GM12878 (cell line): ENCODE measurements around the gene C1QTNF9B. TPM values are rescaled to one million over a fixed set of nuclear protein-coding genes. Genes with fewer than 3 reads are reported as not detected.

Source experiments
- ATAC-seq: fragments of 200-7000 bp; cut with Tn5 transposase; 3 replicates; pipeline ENCODE4 v1.9.1; 2020; ENCODE audit warnings: mild to moderate bottlenecking, moderate library complexity
- BruUV-seq: library from RNA; stranded (reverse); fragments of 400-500 nt; replicated peaks from 2 replicates; lab custom pipeline; 2021; lab: Mats Ljungman, UMichigan
- CTCF ChIA-PET: fragments of 300-600 bp; sonication (Branson Sonifier 250); formaldehyde crosslinking; extraction: SDS; loops from one replicate; lab custom pipeline; 2021; ENCODE audit warnings: inconsistent platforms; lab: Yijun Ruan, JAX
- POLR2A ChIA-PET: fragments of 350-600 bp; formaldehyde crosslinking; extraction: SDS; loops from one replicate; lab custom pipeline; 2021; ENCODE audit warnings: inconsistent platforms; lab: Charles Lee
- RAD21 ChIA-PET: fragments of 300-600 bp; sonication (Branson Sonifier 250); formaldehyde crosslinking; loops from one replicate; lab custom pipeline; 2023; ENCODE audit warnings: antibody characterized with exemption; ENCODE audit not compliant: unreplicated experiment; lab: Charles Lee
- SMC1A ChIA-PET: fragments of 300-600 bp; sonication (Branson Sonifier 250); formaldehyde crosslinking; loops from one replicate; lab custom pipeline; 2023; ENCODE audit not compliant: unreplicated experiment, uncharacterized antibody; lab: Charles Lee
- DNase-seq: peaks from one replicate; pipeline ENCODE4 v3.0.0-alpha.2; 2011; ENCODE audit warnings: low read depth, low spot score
- FAIRE-seq: peaks from 3 replicates; lab custom pipeline; 2011; peaks lifted over from hg19 to GRCh38; lab: Jason Lieb, UNC
- H2AFZ ChIP-seq: 2 replicates; pipeline ENCODE4 v1.6.0; 2011; ENCODE audit warnings: low read depth, low read length, control low read depth; ENCODE audit not compliant: control insufficient read depth
- H3K27ac ChIP-seq: 2 replicates; pipeline ENCODE4 v1.5.1; 2011; ENCODE audit warnings: control low read depth; ENCODE audit not compliant: control insufficient read depth, insufficient read depth
- H3K27me3 ChIP-seq, 2 experiments: replicated peaks in 1 of 2; 2 replicates each; pipeline versions ENCODE4 v1.6.0 to v1.6.1; 2011; ENCODE audit warnings: low read length in 1 of 2; ENCODE audit not compliant: control insufficient read depth in 2 of 2, insufficient read depth in 2 of 2
- H3K36me3 ChIP-seq, 2 experiments: 2 replicates each; pipeline ENCODE4 v1.5.1; 2011; ENCODE audit warnings: low read length in 1 of 2; ENCODE audit not compliant: control insufficient read depth in 2 of 2, insufficient read depth in 2 of 2
- H3K4me1 ChIP-seq: 2 replicates; pipeline ENCODE4 v1.6.1; 2011; ENCODE audit warnings: mild to moderate bottlenecking, low read length, moderate library complexity, mixed read lengths; ENCODE audit not compliant: control insufficient read depth, insufficient read depth
- H3K4me2 ChIP-seq: 2 replicates; pipeline ENCODE4 v1.6.0; 2011; ENCODE audit warnings: control low read depth; ENCODE audit not compliant: control insufficient read depth, insufficient read depth
- H3K4me3 ChIP-seq: fragments of 200-600 bp; sonication (generic); 2 replicates; pipeline ENCODE4 v1.5.1; 2016
- H3K79me2 ChIP-seq: 2 replicates; pipeline ENCODE4 v1.6.0; 2011; ENCODE audit warnings: low read length; ENCODE audit not compliant: control insufficient read depth, insufficient read depth
- H3K9ac ChIP-seq: 2 replicates; pipeline ENCODE4 v1.8.0; 2011; ENCODE audit warnings: low read length, control low read depth, mixed read lengths; ENCODE audit not compliant: control insufficient read depth, insufficient read depth
- H3K9me3 ChIP-seq: replicated peaks from 3 replicates; pipeline ENCODE4 v1.5.1; 2011; ENCODE audit warnings: mild to moderate bottlenecking, low read length; ENCODE audit not compliant: control insufficient read depth, insufficient read depth
- H4K20me1 ChIP-seq: 2 replicates; pipeline ENCODE4 v1.6.0; 2011; ENCODE audit not compliant: control insufficient read depth, insufficient read depth
- CBX5 ChIP-seq: sonication (generic); IDR thresholded peaks from 2 replicates; pipeline ENCODE4 v1.6.1; 2016; ENCODE audit warnings: low read depth, moderate library complexity, mild to moderate bottlenecking, inconsistent platforms
- NR2C1 ChIP-seq: fragments of 450-650 bp; IDR thresholded peaks from 2 replicates; pipeline ENCODE4 v1.6.1; 2017; ENCODE audit warnings: antibody characterized with exemption, mild to moderate bottlenecking, moderate library complexity
- RAD51 ChIP-seq: fragments of 450-650 bp; IDR thresholded peaks from 2 replicates; pipeline ENCODE4 v1.6.1; 2016; ENCODE audit warnings: moderate library complexity, mild to moderate bottlenecking, inconsistent platforms
- WGBS: methylation state at CpG from one replicate; pipeline ENCODE4 v1.1.6; 2016; ENCODE audit warnings: low lambda C conversion rate; ENCODE audit not compliant: insufficient replicate concordance, insufficient coverage; ENCODE audit errors: missing lambda C conversion rate; 5-methylcytosine and 5-hydroxymethylcytosine counted together
- in situ Hi-C: fragments of 300-500 bp; cut with MboI; formaldehyde crosslinking; loops from 9 replicates; pipeline ENCODE4 v1.14.3; 2018; ENCODE audit warnings: mixed read lengths
- intact Hi-C: fragments of 100-400 bp; cut with micrococcal nuclease; formaldehyde crosslinking; loops from one replicate; pipeline ENCODE4 v1.14.2; 2022; ENCODE audit not compliant: unreplicated experiment
- polyA plus RNA-seq, 11 experiments: library from polyadenylated mRNA; depleted of rRNA in 4 of 11; unstranded in 6 of 11; stranded (reverse) in 5 of 11; fragments of >200 nt; fragmentation: Nextera tagmentation in 4 of 11; fragmentation: Illumina TruSeq in 1 of 11; extraction: Ambion mirVana in 4 of 11; extraction: Trizol in 1 of 11; gene quantifications; 1 replicate in 1 of 11; 2 replicates in 10 of 11; pipeline versions ENCODE4 v1.2.1 to v1.2.3, GENCODE V29; 2011 to 2016; ENCODE audit warnings: inconsistent platforms in 2 of 11, missing spikeins in 2 of 11, low read depth in 1 of 11
- total RNA-seq, 4 experiments: library from RNA; depleted of rRNA in 3 of 4; stranded (reverse); fragments of >200 nt in 3 of 4; fragmentation: Illumina TruSeq in 1 of 4; extraction: Trizol in 1 of 4; gene quantifications; 2 replicates each; pipeline versions ENCODE4 v1.2.1 to v1.2.3, GENCODE V29; 2013 to 2021
- TF ChIP-seq, protein P1 (sequence below): fragments of 450-650 bp; IDR thresholded peaks from 2 replicates; pipeline ENCODE4 v1.6.1; 2018; ENCODE audit warnings: borderline replicate concordance, mild to moderate bottlenecking; ENCODE audit not compliant: partially characterized antibody
- TF ChIP-seq, protein P2 (sequence below): fragments of 450-650 bp; IDR thresholded peaks from 2 replicates; pipeline ENCODE4 v1.6.1; 2017; ENCODE audit warnings: mild to moderate bottlenecking, low read depth, inconsistent platforms; ENCODE audit not compliant: poor library complexity, severe bottlenecking

C1QTNF9B gene
- total and polyA plus RNA-seq, 10 of the 15 experiments (the other 5 are each of a cell fraction or from before 2014, with no cell fraction given) = 0.10 to 0.48 (median 0.32) TPM; not detected in 6

DNA sequence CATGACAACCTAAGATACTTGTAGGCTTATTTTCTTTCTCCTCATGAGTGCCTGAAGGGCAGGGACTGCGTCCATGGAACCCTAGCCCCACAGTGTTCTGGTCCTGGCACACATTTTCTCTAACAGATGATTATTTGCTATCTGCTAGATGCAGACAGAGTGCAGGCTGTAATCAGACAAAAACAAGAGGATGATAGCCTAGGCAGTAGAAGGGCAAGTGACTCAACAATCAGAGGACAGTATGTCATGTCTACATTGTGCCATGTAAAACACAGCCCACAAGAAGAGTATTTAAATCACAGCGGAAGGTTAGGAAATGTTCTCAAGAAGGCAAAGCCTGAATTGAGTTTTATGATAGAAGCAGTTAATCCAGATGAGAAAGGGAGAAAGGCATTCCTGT is 37.4 kb downstream of the C1QTNF9B start:
- Histone ChIP-seq H3K4me2 (no peak overlapping the region), H4K20me1 (no peaks in the 10 kb centered on the region), H3K79me2 (no peaks in the 10 kb centered on the region), H3K4me3 (no peak overlapping the region), H3K9ac (no peak overlapping the region), H3K27ac (no peak overlapping the region), H3K9me3 (no peaks in the 10 kb centered on the region), H3K4me1 (peaks cover 11% of the 10 kb centered on the region), H3K36me3 (no peaks in the 10 kb centered on the region), H2AFZ (no peak overlapping the region), H3K27me3 (no peaks in the 10 kb centered on the region)
- TF ChIP-seq CBX5 (no peak), RAD51 (no peak), NR2C1 (no peak)
- TF ChIP-seq, protein P1, sequence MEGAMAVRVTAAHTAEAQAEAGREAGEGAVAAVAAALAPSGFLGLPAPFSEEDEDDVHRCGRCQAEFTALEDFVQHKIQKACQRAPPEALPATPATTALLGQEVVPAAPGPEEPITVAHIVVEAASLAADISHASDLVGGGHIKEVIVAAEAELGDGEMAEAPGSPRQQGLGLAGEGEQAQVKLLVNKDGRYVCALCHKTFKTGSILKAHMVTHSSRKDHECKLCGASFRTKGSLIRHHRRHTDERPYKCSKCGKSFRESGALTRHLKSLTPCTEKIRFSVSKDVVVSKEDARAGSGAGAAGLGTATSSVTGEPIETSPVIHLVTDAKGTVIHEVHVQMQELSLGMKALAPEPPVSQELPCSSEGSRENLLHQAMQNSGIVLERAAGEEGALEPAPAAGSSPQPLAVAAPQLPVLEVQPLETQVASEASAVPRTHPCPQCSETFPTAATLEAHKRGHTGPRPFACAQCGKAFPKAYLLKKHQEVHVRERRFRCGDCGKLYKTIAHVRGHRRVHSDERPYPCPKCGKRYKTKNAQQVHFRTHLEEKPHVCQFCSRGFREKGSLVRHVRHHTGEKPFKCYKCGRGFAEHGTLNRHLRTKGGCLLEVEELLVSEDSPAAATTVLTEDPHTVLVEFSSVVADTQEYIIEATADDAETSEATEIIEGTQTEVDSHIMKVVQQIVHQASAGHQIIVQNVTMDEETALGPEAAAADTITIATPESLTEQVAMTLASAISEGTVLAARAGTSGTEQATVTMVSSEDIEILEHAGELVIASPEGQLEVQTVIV = no peak
- TF ChIP-seq, protein P2, sequence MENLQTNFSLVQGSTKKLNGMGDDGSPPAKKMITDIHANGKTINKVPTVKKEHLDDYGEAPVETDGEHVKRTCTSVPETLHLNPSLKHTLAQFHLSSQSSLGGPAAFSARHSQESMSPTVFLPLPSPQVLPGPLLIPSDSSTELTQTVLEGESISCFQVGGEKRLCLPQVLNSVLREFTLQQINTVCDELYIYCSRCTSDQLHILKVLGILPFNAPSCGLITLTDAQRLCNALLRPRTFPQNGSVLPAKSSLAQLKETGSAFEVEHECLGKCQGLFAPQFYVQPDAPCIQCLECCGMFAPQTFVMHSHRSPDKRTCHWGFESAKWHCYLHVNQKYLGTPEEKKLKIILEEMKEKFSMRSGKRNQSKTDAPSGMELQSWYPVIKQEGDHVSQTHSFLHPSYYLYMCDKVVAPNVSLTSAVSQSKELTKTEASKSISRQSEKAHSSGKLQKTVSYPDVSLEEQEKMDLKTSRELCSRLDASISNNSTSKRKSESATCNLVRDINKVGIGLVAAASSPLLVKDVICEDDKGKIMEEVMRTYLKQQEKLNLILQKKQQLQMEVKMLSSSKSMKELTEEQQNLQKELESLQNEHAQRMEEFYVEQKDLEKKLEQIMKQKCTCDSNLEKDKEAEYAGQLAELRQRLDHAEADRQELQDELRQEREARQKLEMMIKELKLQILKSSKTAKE = no peak
- ChIA-PET CTCF (interaction anchor here (0.8 to 1.0 kb wide), 2 partner anchors 9 to 49 kb away, joined by 3 read pairs; no protein-coding TSS in a partner anchor), POLR2A (no interaction called here), RAD21 (no interaction called here), SMC1A (interaction anchor here (1.3 kb wide), 1 partner anchor 52 kb away, joined by 4 read pairs; no protein-coding TSS in a partner anchor)
- FAIRE-seq (no peak), ATAC-seq (no peak), DNase-seq (no peak)
- intact Hi-C loops = no loop called here
- in situ Hi-C loops = no loop called here
- WGBS = 100% methylated on average over 2 of the region's 2 CpGs
- no TSS peak for BruUV-seq
